H1 (cell line): ENCODE measurements around the gene ZNF888. TPM values are rescaled to one million over a fixed set of nuclear protein-coding genes. Genes with fewer than 3 reads are reported as not detected.

Experiments
- CTCF ChIA-PET: fragments of 300-600 bp; sonication (Branson Sonifier 250); formaldehyde crosslinking; loops from one replicate; lab custom pipeline; 2021; ENCODE audit not compliant: partially characterized antibody; lab: Charles Lee
- POLR2A ChIA-PET: fragments of 300-600 bp; sonication (Branson Sonifier 250); formaldehyde crosslinking; loops from one replicate; lab custom pipeline; 2021; ENCODE audit warnings: inconsistent platforms; ENCODE audit not compliant: partially characterized antibody; lab: Charles Lee
- DNase-seq, 2 experiments: peaks; one replicate each; pipeline versions ENCODE4 v3.0.0 to v3.0.0-alpha.2; 2010 to 2022; ENCODE audit warnings: low spot score in 2 of 2, low read depth in 1 of 2, mixed read lengths in 1 of 2
- FAIRE-seq: peaks from 2 replicates; lab custom pipeline; 2011; peaks lifted over from hg19 to GRCh38; lab: Jason Lieb, UNC
- H2AFZ ChIP-seq: 2 replicates; pipeline ENCODE4 v1.8.1; 2012; ENCODE audit warnings: low read length, inconsistent platforms
- H2AK5ac ChIP-seq: 2 replicates; pipeline ENCODE4 v1.6.1; 2013; ENCODE audit warnings: low read depth, low read length
- H2BK120ac ChIP-seq: replicated peaks from 2 replicates; pipeline ENCODE3; 2013; ENCODE audit warnings: low read depth, low read length, inconsistent platforms
- H2BK12ac ChIP-seq: 2 replicates; pipeline ENCODE4 v1.6.1; 2013; ENCODE audit warnings: low read depth, low read length
- H2BK15ac ChIP-seq: 2 replicates; pipeline ENCODE4 v1.6.1; 2013; ENCODE audit warnings: low read length
- H2BK20ac ChIP-seq: 2 replicates; pipeline ENCODE4 v1.6.1; 2013; ENCODE audit warnings: low read length
- H2BK5ac ChIP-seq: 2 replicates; pipeline ENCODE4 v1.6.1; 2013; ENCODE audit warnings: low read depth, low read length
- H3K14ac ChIP-seq: 2 replicates; pipeline ENCODE4 v1.6.1; 2013; ENCODE audit warnings: inconsistent platforms; ENCODE audit not compliant: insufficient read length
- H3K18ac ChIP-seq: 2 replicates; pipeline ENCODE4 v1.6.1; 2013; ENCODE audit warnings: low read length; ENCODE audit errors: extremely low read depth
- H3K23ac ChIP-seq: 2 replicates; pipeline ENCODE4 v1.6.1; 2013; ENCODE audit warnings: inconsistent platforms; ENCODE audit not compliant: insufficient read length
- H3K23me2 ChIP-seq: 2 replicates; pipeline ENCODE4 v1.6.1; 2013; ENCODE audit warnings: low read depth, low read length
- H3K27ac ChIP-seq: 2 replicates; pipeline ENCODE4 v1.6.1; 2011; ENCODE audit warnings: low read depth, low read length, inconsistent platforms
- H3K27me3 ChIP-seq, 4 experiments: replicated peaks in 1 of 4; 1 replicate in 1 of 4; 2 replicates in 3 of 4; pipeline versions ENCODE4 v1.6.1 to v1.8.1; 2011 to 2013; ENCODE audit warnings: low read length in 3 of 4, mild to moderate bottlenecking in 3 of 4, inconsistent platforms in 2 of 4, mixed read lengths in 2 of 4, moderate library complexity in 1 of 4; ENCODE audit not compliant: control insufficient read depth in 3 of 4, insufficient read depth in 3 of 4; ENCODE audit errors: extremely low read depth in 1 of 4
- H3K36me3 ChIP-seq, 4 experiments: 2 replicates each; pipeline versions ENCODE4 v1.6.1 to v1.8.1; 2011 to 2013; ENCODE audit warnings: mild to moderate bottlenecking in 4 of 4, low read length in 3 of 4, moderate library complexity in 2 of 4, control low read depth in 1 of 4, inconsistent platforms in 1 of 4; ENCODE audit not compliant: insufficient read depth in 4 of 4, control insufficient read depth in 2 of 4
- H3K4ac ChIP-seq: replicated peaks from 2 replicates; pipeline ENCODE3; 2013; ENCODE audit warnings: low read length, low read depth, mixed read lengths, inconsistent platforms; ENCODE audit not compliant: insufficient read length
- H3K4me1 ChIP-seq, 4 experiments: replicated peaks in 1 of 4; 1 replicate in 1 of 4; 2 replicates in 3 of 4; pipeline versions ENCODE4 v1.6.1 to v1.8.1; 2011 to 2013; ENCODE audit warnings: low read length in 3 of 4, inconsistent platforms in 2 of 4, mixed read lengths in 1 of 4; ENCODE audit not compliant: insufficient read depth in 4 of 4, control insufficient read depth in 3 of 4
- H3K4me2 ChIP-seq, 2 experiments: 2 replicates each; pipeline versions ENCODE4 v1.6.1 to v1.8.1; 2011 to 2013; ENCODE audit warnings: low read depth in 2 of 2, low read length in 2 of 2, control low read depth in 1 of 2, inconsistent platforms in 1 of 2, mild to moderate bottlenecking in 1 of 2; ENCODE audit not compliant: insufficient read depth in 1 of 2
- H3K4me3 ChIP-seq, 4 experiments: fragments of 200-600, 300-600 bp in 1 of 4; sonication (generic), shearing (Covaris generic), sonication (Bioruptor Twin) in 1 of 4; 2 replicates each; pipeline versions ENCODE4 v1.5.1 to v1.8.1; 2011 to 2016; ENCODE audit warnings: low read length in 4 of 4, low read depth in 3 of 4, control low read depth in 2 of 4, inconsistent platforms in 2 of 4, mild to moderate bottlenecking in 2 of 4, mixed read lengths in 1 of 4, moderate library complexity in 1 of 4; ENCODE audit not compliant: insufficient read depth in 2 of 4; ENCODE audit errors: extremely low read depth in 1 of 4
- H3K56ac ChIP-seq: replicated peaks from 2 replicates; pipeline ENCODE3; 2013; ENCODE audit warnings: low read depth, mild to moderate bottlenecking, mixed read lengths, low read length, inconsistent platforms; ENCODE audit not compliant: insufficient read length
- H3K79me1 ChIP-seq: 2 replicates; pipeline ENCODE4 v1.6.1; 2013; ENCODE audit warnings: low read depth, low read length, control low read depth
- H3K79me2 ChIP-seq, 2 experiments: 2 replicates each; pipeline versions ENCODE4 v1.6.1 to v1.8.1; 2012 to 2013; ENCODE audit warnings: low read length in 2 of 2, mild to moderate bottlenecking in 2 of 2, inconsistent platforms in 1 of 2; ENCODE audit not compliant: insufficient read depth in 2 of 2, control insufficient read depth in 1 of 2
- H3K9ac ChIP-seq, 4 experiments: replicated peaks in 1 of 4; 1 replicate in 1 of 4; 2 replicates in 3 of 4; pipeline versions ENCODE4 v1.6.1 to v1.8.1; 2011 to 2013; ENCODE audit warnings: low read depth in 3 of 4, low read length in 3 of 4, control low read depth in 2 of 4, mild to moderate bottlenecking in 2 of 4, moderate library complexity in 2 of 4, inconsistent platforms in 1 of 4; ENCODE audit errors: extremely low read depth in 1 of 4
- H3K9me3 ChIP-seq, 2 experiments: 2 replicates each; pipeline versions ENCODE4 v1.6.1 to v1.8.1; 2012 to 2013; ENCODE audit warnings: mild to moderate bottlenecking in 2 of 2, moderate library complexity in 2 of 2, control low read depth in 1 of 2, inconsistent platforms in 1 of 2, low read depth in 1 of 2, low read length in 1 of 2, mixed read lengths in 1 of 2; ENCODE audit not compliant: insufficient read depth in 2 of 2
- H4K20me1 ChIP-seq, 2 experiments: replicated peaks in 1 of 2; 2 replicates each; pipeline versions ENCODE3 to v1.8.1; 2011 to 2013; ENCODE audit warnings: inconsistent platforms in 2 of 2, low read length in 2 of 2, mild to moderate bottlenecking in 1 of 2; ENCODE audit not compliant: insufficient read depth in 2 of 2, control insufficient read depth in 1 of 2
- H4K5ac ChIP-seq: 2 replicates; pipeline ENCODE4 v1.6.1; 2013; ENCODE audit warnings: low read length, low read depth, mixed read lengths, inconsistent platforms; ENCODE audit not compliant: insufficient read length
- H4K8ac ChIP-seq: 2 replicates; pipeline ENCODE4 v1.8.0; 2013; ENCODE audit warnings: mild to moderate bottlenecking, moderate library complexity, low read length, inconsistent platforms; ENCODE audit not compliant: insufficient read depth; ENCODE audit errors: extremely low read depth
- H4K91ac ChIP-seq: replicated peaks from 2 replicates; pipeline ENCODE3; 2013; ENCODE audit warnings: low read length, mixed read lengths, inconsistent platforms; ENCODE audit not compliant: insufficient read length
- CREB1 ChIP-seq: IDR thresholded peaks from 2 replicates; pipeline ENCODE4 v1.6.1; 2012; ENCODE audit warnings: inconsistent platforms
- SIRT6 ChIP-seq: IDR thresholded peaks from one replicate; pipeline ENCODE4 v1.7.1; 2012; ENCODE audit warnings: low read length, inconsistent platforms
- SRF ChIP-seq: IDR thresholded peaks from 2 replicates; pipeline ENCODE4 v1.6.1; 2011; ENCODE audit warnings: mild to moderate bottlenecking, low read depth, low read length, moderate library complexity
- USF2 ChIP-seq: IDR thresholded peaks from 2 replicates; pipeline ENCODE4 v1.6.1; 2011; ENCODE audit warnings: low read length, improper control_type of control experiment
- WGBS, 2 experiments: shearing (Covaris generic) in 1 of 2; methylation state at CpG; one replicate each; pipeline versions ENCODE4 v1.1.6 to v1.1.7; 2013 to 2015; ENCODE audit warnings: low lambda C conversion rate in 2 of 2, mixed read lengths in 2 of 2, inconsistent platforms in 1 of 2, low coverage in 1 of 2, missing lambda C conversion rate in 1 of 2; ENCODE audit not compliant: insufficient replicate concordance in 2 of 2, insufficient coverage in 1 of 2, insufficient read length in 1 of 2; ENCODE audit errors: extremely low coverage in 1 of 2, missing lambda C conversion rate in 1 of 2; 5-methylcytosine and 5-hydroxymethylcytosine counted together
- polyA plus RNA-seq, 7 experiments: library from polyadenylated mRNA; depleted of rRNA in 3 of 7; stranded (reverse) in 5 of 7; unstranded in 2 of 7; fragments of >200 nt in 5 of 7; fragments of 200-250 nt in 2 of 7; gene quantifications; 1 replicate in 5 of 7; 2 replicates in 1 of 7; 4 replicates in 1 of 7; pipeline versions ENCODE4 v1.2.1 to v1.2.3, GENCODE V29; 2011 to 2013; ENCODE audit warnings: missing spikeins in 2 of 7, mixed read lengths in 2 of 7
- total RNA-seq: library from RNA; stranded (reverse); fragmentation: NEBNext Ultra II Directional; extraction: Animal tissue kit (Norgen Biotek cat#: 25700); gene quantifications from 2 replicates; pipeline ENCODE4 v1.2.1, GENCODE V29; 2021

The ZNF888 gene
- total and polyA plus RNA-seq, 2 of the 8 experiments (the other 6 are each of a cell fraction or from before 2014, with no cell fraction given): 1.1 to 8.6 TPM

DNA sequence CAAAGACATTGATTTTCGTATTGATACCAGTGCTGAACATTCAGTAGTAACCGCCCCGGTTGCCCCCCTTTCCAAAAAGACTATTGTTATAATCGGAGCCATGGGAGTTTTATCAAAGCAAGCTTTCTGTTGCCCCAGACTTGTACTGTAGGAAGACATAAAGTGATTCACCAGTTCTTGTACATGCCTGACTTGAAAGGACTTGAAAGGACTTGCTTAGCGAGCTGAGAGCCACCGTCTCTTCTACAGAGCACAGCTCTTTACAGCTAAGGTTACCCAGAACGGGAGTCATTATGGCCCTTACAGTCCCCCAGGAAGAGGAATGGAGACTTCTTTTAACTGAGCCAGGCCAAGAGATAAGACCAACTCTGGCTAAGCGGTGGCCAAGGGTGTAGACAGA is 34.4 kb upstream of the ZNF888 start:
- peaks cover 0 to 2% of the 10 kb centered on the region in 2 experiments for H4K20me1 ChIP-seq
- no peak overlapping the region for H3K4ac ChIP-seq
- ChIA-PET CTCF (no interaction called here), POLR2A (no interaction called here)
- H2AFZ ChIP-seq: no peak overlapping the region
- H3K56ac ChIP-seq: no peak overlapping the region
- FAIRE-seq (no peak), DNase-seq (no peak)
- no peak overlapping the region for H4K8ac ChIP-seq
- peaks cover 0 to 2% (median 0%) of the 10 kb centered on the region in 4 experiments; a peak in 1 of 7 replicates for H3K4me1 ChIP-seq
- H2BK12ac ChIP-seq: no peak overlapping the region
- no peak overlapping the region for H2BK120ac ChIP-seq
- no peak overlapping the region for H3K23ac ChIP-seq
- H3K23me2 ChIP-seq: no peaks in the 10 kb centered on the region; the same call in 1 of the 2 replicates
- H2BK5ac ChIP-seq: no peak overlapping the region
- peaks cover 4 to 58% (median 19%) of the 10 kb centered on the region in 4 experiments; a peak in 6 of 8 replicates for H3K36me3 ChIP-seq
- H3K27ac ChIP-seq: no peak overlapping the region
- H2BK20ac ChIP-seq: no peak overlapping the region
- H3K9ac ChIP-seq: no peak overlapping the region
- no peak for TF ChIP-seq SRF
- no peak for TF ChIP-seq SIRT6
- no peak for TF ChIP-seq USF2
- no peak for TF ChIP-seq CREB1
- H3K18ac ChIP-seq: no peak overlapping the region
- H3K79me2 ChIP-seq: peaks cover 0 to 25% of the 10 kb centered on the region in 2 experiments; a peak in 2 of 4 replicates
- H3K27me3 ChIP-seq: no peaks in the 10 kb centered on the region
- H3K4me2 ChIP-seq: no peak overlapping the region
- H2BK15ac ChIP-seq: no peak overlapping the region
- H3K4me3 ChIP-seq: no peak overlapping the region
- H2AK5ac ChIP-seq: no peak overlapping the region
- H3K9me3 ChIP-seq: 0 out of 4 replicates have a peak, but pooled peaks cover 0 to 3% of the 10 kb centered on the region in 2 experiments
- 86% methylated on average over 8 of the region's 8 CpGs; no CpG with 5 or more reads in 1 of the 2 experiments for WGBS, 2 experiments
- peaks cover 5% of the 10 kb centered on the region; the same call in 1 of the 2 replicates for H3K79me1 ChIP-seq
- no peak overlapping the region for H4K91ac ChIP-seq
- H3K14ac ChIP-seq: no peak overlapping the region
- H4K5ac ChIP-seq: no peak overlapping the region
